Immature natural killer cell (primary cell): Measurements from ENCODE around the gene GRM2. TPM values are rescaled to one million over a fixed set of nuclear protein-coding genes. Genes with fewer than 3 reads are reported as not detected.

Source experiments
- DNase-seq, 3 donors: peaks; one replicate each; pipeline ENCODE4 v3.0.0; 2022; ENCODE audit warnings: mixed read lengths in 1 of 3
- H3K27ac Mint-ChIP-seq, 6 donors: one replicate each; pipeline ENCODE4 v1.8.0; 2020; ENCODE audit warnings: mixed read lengths in 6 of 6, mild to moderate bottlenecking in 5 of 6, inconsistent platforms in 4 of 6, moderate library complexity in 3 of 6
- H3K27me3 Mint-ChIP-seq, 3 donors: one replicate each; pipeline ENCODE4 v1.8.0; 2020 to 2021; ENCODE audit warnings: low read depth in 3 of 3, mild to moderate bottlenecking in 3 of 3, mixed read lengths in 3 of 3, moderate library complexity in 3 of 3, inconsistent platforms in 1 of 3
- H3K36me3 Mint-ChIP-seq, 3 donors: one replicate each; pipeline ENCODE4 v1.8.0; 2020; ENCODE audit warnings: mixed read lengths in 3 of 3, inconsistent platforms in 2 of 3, mild to moderate bottlenecking in 2 of 3
- H3K4me1 Mint-ChIP-seq, 2 donors: one replicate each; pipeline ENCODE4 v1.8.0; 2020; ENCODE audit warnings: inconsistent platforms in 2 of 2, mild to moderate bottlenecking in 2 of 2, mixed read lengths in 2 of 2, moderate library complexity in 1 of 2
- H3K4me3 Mint-ChIP-seq, 5 donors: one replicate each; pipeline ENCODE4 v1.8.0; 2020; ENCODE audit warnings: mild to moderate bottlenecking in 5 of 5, mixed read lengths in 5 of 5, inconsistent platforms in 3 of 5, moderate library complexity in 3 of 5
- H3K9me3 Mint-ChIP-seq, 6 donors: one replicate each; pipeline ENCODE4 v1.8.0; 2020; ENCODE audit warnings: mild to moderate bottlenecking in 6 of 6, mixed read lengths in 6 of 6, inconsistent platforms in 4 of 6, moderate library complexity in 3 of 6
- polyA plus RNA-seq, 3 donors: library from polyadenylated mRNA; unstranded; fragments of 300-500 nt; fragmentation: Illumina TruSeq; gene quantifications; one replicate each; pipeline ENCODE4 v1.2.3, GENCODE V29; 2021

GRM2 gene
- polyA plus RNA-seq, 3 donors from 2014 or later, result not detected

GRCh38 chr3:51703068-51703760 lies 3.7 kb upstream of the GRM2 start:
- peaks cover 0 to 5% (median 2%) of the 10 kb centered on the region in 3 donors for H3K27me3 Mint-ChIP-seq
- H3K4me1 Mint-ChIP-seq, result peaks cover 11 to 12% of the 10 kb centered on the region in 2 donors
- no peaks in the 10 kb centered on the region for H3K9me3 Mint-ChIP-seq
- DNase-seq, result no peak
- H3K36me3 Mint-ChIP-seq, result peaks cover 5 to 26% (median 13%) of the 10 kb centered on the region in 3 donors
- no peak overlapping the region for H3K4me3 Mint-ChIP-seq
- H3K27ac Mint-ChIP-seq, result no peak overlapping the region

GRCh38 chr3:51703761-51704510 lies 2.9 kb upstream of the GRM2 start:
- H3K4me1 Mint-ChIP-seq, result peaks cover 10 to 12% of the 10 kb centered on the region in 2 donors
- no peak overlapping the region for H3K4me3 Mint-ChIP-seq
- no peaks in the 10 kb centered on the region for H3K9me3 Mint-ChIP-seq
- peaks cover 5 to 24% (median 13%) of the 10 kb centered on the region in 3 donors for H3K36me3 Mint-ChIP-seq
- H3K27me3 Mint-ChIP-seq, result peaks cover 0 to 5% (median 2%) of the 10 kb centered on the region in 3 donors
- no peak overlapping the region for H3K27ac Mint-ChIP-seq
- DNase-seq, result no peak

- Mint-ChIP-seq H3K4me1 (peaks cover 10 to 13% of the 10 kb centered on the region in 2 donors), H3K9me3 (no peaks in the 10 kb centered on the region)
- DNase-seq, result no peak
These were observed 2.3 kb upstream of the GRM2 start for GRCh38 chr3:51704511-51704950.

GRCh38 chr3:51705276-51706020 lies 1.4 kb upstream of the GRM2 start:
- H3K36me3 Mint-ChIP-seq, result peaks cover 5 to 17% (median 6%) of the 10 kb centered on the region in 3 donors
- H3K9me3 Mint-ChIP-seq, result no peaks in the 10 kb centered on the region
- H3K27me3 Mint-ChIP-seq, result peaks cover 0 to 6% (median 2%) of the 10 kb centered on the region in 3 donors
- no peak overlapping the region for H3K4me3 Mint-ChIP-seq
- H3K27ac Mint-ChIP-seq, result no peak overlapping the region
- peaks cover 14 to 20% of the 10 kb centered on the region in 2 donors for H3K4me1 Mint-ChIP-seq
- DNase-seq, result no peak

More at GRCh38 chr3:51704511-51704950, 2.3 kb upstream of the GRM2 start:
- H3K4me3 Mint-ChIP-seq, result no peak overlapping the region
- H3K36me3 Mint-ChIP-seq, result peaks cover 5 to 20% (median 9%) of the 10 kb centered on the region in 3 donors
- H3K27me3 Mint-ChIP-seq, result peaks cover 0 to 5% (median 2%) of the 10 kb centered on the region in 3 donors
- H3K27ac Mint-ChIP-seq, result no peak overlapping the region

GRCh38 chr3:51706021-51706485 lies 815 bp upstream of the GRM2 start:
- Mint-ChIP-seq H3K4me1 (peaks cover 13 to 20% of the 10 kb centered on the region in 2 donors), H3K9me3 (no peaks in the 10 kb centered on the region), H3K27ac (no peak overlapping the region), H3K36me3 (peaks cover 5 to 17% (median 6%) of the 10 kb centered on the region in 3 donors), H3K27me3 (peaks cover 0 to 6% (median 2%) of the 10 kb centered on the region in 3 donors), H3K4me3 (no peak overlapping the region)
- DNase-seq, result no peak

GRCh38 chr3:51708216-51708845 lies 1.5 kb downstream of the GRM2 start:
- no peak for DNase-seq

GRCh38 chr3:51709004-51709420 lies 2.1 kb downstream of the GRM2 start:
- Mint-ChIP-seq H3K4me1 (peaks cover 14 to 20% of the 10 kb centered on the region in 2 donors), H3K4me3 (no peak overlapping the region), H3K27me3 (peaks cover 0 to 6% (median 2%) of the 10 kb centered on the region in 3 donors), H3K9me3 (no peaks in the 10 kb centered on the region), H3K27ac (peak overlapping the region in 4 of 6 donors; percentile 10 to 48 (median 28)), H3K36me3 (peaks cover 6 to 21% (median 15%) of the 10 kb centered on the region in 3 donors)
- no peak for DNase-seq

More at GRCh38 chr3:51708216-51708845, 1.5 kb downstream of the GRM2 start:
- H3K27me3 Mint-ChIP-seq, result peaks cover 0 to 6% (median 2%) of the 10 kb centered on the region in 3 donors
- H3K36me3 Mint-ChIP-seq, result peaks cover 6 to 15% (median 8%) of the 10 kb centered on the region in 3 donors
- no peaks in the 10 kb centered on the region for H3K9me3 Mint-ChIP-seq
- H3K4me3 Mint-ChIP-seq, result no peak overlapping the region
- peak overlapping the region in 2 of 6 donors; percentile 10 to 48 for H3K27ac Mint-ChIP-seq
- H3K4me1 Mint-ChIP-seq, result peaks cover 14 to 20% of the 10 kb centered on the region in 2 donors

- peaks cover 0 to 6% (median 2%) of the 10 kb centered on the region in 3 donors for H3K27me3 Mint-ChIP-seq
- peaks cover 14 to 18% of the 10 kb centered on the region in 2 donors for H3K4me1 Mint-ChIP-seq
- H3K4me3 Mint-ChIP-seq, result no peak overlapping the region
- H3K27ac Mint-ChIP-seq, result peak overlapping the region in 4 of 6 donors; percentile 64 to 82 (median 74)
- H3K9me3 Mint-ChIP-seq, result no peaks in the 10 kb centered on the region
- H3K36me3 Mint-ChIP-seq, result peaks cover 4 to 20% (median 20%) of the 10 kb centered on the region in 3 donors
- no peak for DNase-seq
These were observed 2.8 kb downstream of the GRM2 start for GRCh38 chr3:51709675-51710074.

- Mint-ChIP-seq H3K4me3 (no peak overlapping the region), H3K36me3 (peaks cover 0 to 18% (median 10%) of the 10 kb centered on the region in 3 donors), H3K27ac (peak overlapping the region in 1 of 6 donors; percentile 38), H3K4me1 (peaks cover 14 to 15% of the 10 kb centered on the region in 2 donors), H3K27me3 (peaks cover 0 to 6% (median 2%) of the 10 kb centered on the region in 3 donors), H3K9me3 (no peaks in the 10 kb centered on the region)
- no peak for DNase-seq
These were observed 3.9 kb downstream of the GRM2 start for GRCh38 chr3:51710631-51711351.

- H3K27me3 Mint-ChIP-seq, result peaks cover 0 to 8% (median 2%) of the 10 kb centered on the region in 3 donors
- no peak for DNase-seq
- no peak overlapping the region for H3K4me3 Mint-ChIP-seq
- H3K4me1 Mint-ChIP-seq, result peaks cover 12 to 15% of the 10 kb centered on the region in 2 donors
- H3K9me3 Mint-ChIP-seq, result no peaks in the 10 kb centered on the region
- peaks cover 0 to 18% (median 8%) of the 10 kb centered on the region in 3 donors for H3K36me3 Mint-ChIP-seq
- H3K27ac Mint-ChIP-seq, result no peak overlapping the region
These were observed 4.6 kb downstream of the GRM2 start for GRCh38 chr3:51711352-51712037.

- H3K4me3 Mint-ChIP-seq, result no peak overlapping the region
- peaks cover 0 to 18% (median 8%) of the 10 kb centered on the region in 3 donors for H3K36me3 Mint-ChIP-seq
- no peaks in the 10 kb centered on the region for H3K9me3 Mint-ChIP-seq
- H3K27me3 Mint-ChIP-seq, result peaks cover 0 to 9% (median 2%) of the 10 kb centered on the region in 3 donors
- peaks cover 12 to 15% of the 10 kb centered on the region in 2 donors for H3K4me1 Mint-ChIP-seq
- no peak overlapping the region for H3K27ac Mint-ChIP-seq
- DNase-seq, result no peak
These were observed 5.2 kb downstream of the GRM2 start for GRCh38 chr3:51712038-51712420.

- H3K36me3 Mint-ChIP-seq, result peaks cover 0 to 18% (median 8%) of the 10 kb centered on the region in 3 donors
- no peak overlapping the region for H3K27ac Mint-ChIP-seq
- H3K4me3 Mint-ChIP-seq, result no peak overlapping the region
These were observed 5.7 kb downstream of the GRM2 start for GRCh38 chr3:51712511-51712931.

More at GRCh38 chr3:51712511-51712931, 5.7 kb downstream of the GRM2 start:
- peaks cover 9 to 10% of the 10 kb centered on the region in 2 donors for H3K4me1 Mint-ChIP-seq
- DNase-seq, result no peak
- H3K9me3 Mint-ChIP-seq, result no peaks in the 10 kb centered on the region
- peaks cover 0 to 5% (median 2%) of the 10 kb centered on the region in 3 donors for H3K27me3 Mint-ChIP-seq
